ENCODE data around the gene SPOP. TPM values are rescaled to one million over a fixed set of nuclear protein-coding genes. Genes with fewer than 3 reads are reported as not detected.

The SPOP gene
- total and polyA plus RNA-seq, 7 donors, result 31.2 to 64.9 (median 47.3) TPM

DNA sequence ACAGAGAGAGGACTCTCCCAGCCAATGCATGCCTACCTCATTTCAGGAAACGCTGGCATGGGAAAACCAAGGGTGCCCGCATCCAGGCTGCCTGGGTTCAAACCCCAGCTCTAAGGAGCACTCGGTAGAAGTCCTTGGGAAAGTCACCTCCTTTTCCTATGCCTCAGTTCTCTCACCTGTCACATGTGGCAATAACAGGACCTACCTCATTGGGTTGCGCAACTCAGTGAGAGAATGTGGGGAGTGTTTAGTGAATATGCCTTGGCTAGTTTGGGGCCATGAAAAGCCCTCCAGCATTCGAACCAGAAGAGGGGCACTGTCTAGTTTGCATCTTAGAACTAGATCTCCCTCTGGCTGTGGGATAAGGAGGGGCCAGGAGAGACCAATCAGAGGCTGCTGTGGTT lies 111.2 kb downstream of the SPOP start:
- peak overlapping the region; percentile 76 for H3K27ac ChIP-seq
- TF ChIP-seq, protein P1, sequence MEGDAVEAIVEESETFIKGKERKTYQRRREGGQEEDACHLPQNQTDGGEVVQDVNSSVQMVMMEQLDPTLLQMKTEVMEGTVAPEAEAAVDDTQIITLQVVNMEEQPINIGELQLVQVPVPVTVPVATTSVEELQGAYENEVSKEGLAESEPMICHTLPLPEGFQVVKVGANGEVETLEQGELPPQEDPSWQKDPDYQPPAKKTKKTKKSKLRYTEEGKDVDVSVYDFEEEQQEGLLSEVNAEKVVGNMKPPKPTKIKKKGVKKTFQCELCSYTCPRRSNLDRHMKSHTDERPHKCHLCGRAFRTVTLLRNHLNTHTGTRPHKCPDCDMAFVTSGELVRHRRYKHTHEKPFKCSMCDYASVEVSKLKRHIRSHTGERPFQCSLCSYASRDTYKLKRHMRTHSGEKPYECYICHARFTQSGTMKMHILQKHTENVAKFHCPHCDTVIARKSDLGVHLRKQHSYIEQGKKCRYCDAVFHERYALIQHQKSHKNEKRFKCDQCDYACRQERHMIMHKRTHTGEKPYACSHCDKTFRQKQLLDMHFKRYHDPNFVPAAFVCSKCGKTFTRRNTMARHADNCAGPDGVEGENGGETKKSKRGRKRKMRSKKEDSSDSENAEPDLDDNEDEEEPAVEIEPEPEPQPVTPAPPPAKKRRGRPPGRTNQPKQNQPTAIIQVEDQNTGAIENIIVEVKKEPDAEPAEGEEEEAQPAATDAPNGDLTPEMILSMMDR (IDR thresholded peaks at IDR 0.05), result no peak
- H3K36me3 ChIP-seq (ENCODE audit: insufficient read depth in 1 of 2, low read depth in 1 of 2), result no peaks in the 10 kb centered on the region
- no peaks in the 10 kb centered on the region for H3K27me3 ChIP-seq (ENCODE audit: insufficient read depth in 3 of 3, low read length in 2 of 3)
- 59 to 74% (median 68%) methylated on average over 5 of the region's 5 CpGs for WGBS, 3 donors
- ATAC-seq (no peak), DNase-seq (peak in 1 of 2 donors; percentile 19)
- H3K9me3 ChIP-seq, result no peaks in the 10 kb centered on the region
- peaks cover 25% of the 10 kb centered on the region for H3K4me1 ChIP-seq
- intact Hi-C loops (cut with DNase I), result loop anchor here (1.0 to 10.0 kb wide), 5 partner anchors 129 to 431 kb away; partner anchors contain the start of gene DLX3 (in 2 of the 2)
- H3K4me3 ChIP-seq, result peak overlapping the region; percentile 11

DNA sequence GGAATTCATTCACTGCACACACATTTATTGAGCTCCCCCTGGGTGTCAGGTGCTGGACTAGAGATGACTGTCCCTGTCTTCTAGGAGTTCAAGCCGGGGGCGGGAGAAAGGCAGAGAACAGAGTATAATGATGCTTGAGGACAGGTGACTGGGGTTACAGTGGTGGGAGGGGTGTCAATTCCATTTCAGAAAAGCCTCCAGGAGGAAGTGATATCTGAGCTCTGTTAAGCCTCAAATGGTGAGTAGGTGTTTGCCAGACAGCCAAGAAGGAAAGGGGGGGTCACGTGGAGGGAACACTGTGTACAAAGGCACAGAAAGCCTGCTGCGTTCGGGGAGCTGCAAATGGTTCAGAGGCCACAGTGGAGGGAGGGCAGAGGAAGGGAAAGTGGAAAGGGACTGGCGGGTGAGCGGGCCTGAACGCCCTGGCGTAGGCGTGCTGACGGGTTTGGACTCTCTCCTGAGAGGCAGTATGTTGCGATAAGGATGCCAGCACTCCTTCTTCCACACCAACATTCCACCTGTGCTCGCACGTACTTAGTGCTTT lies 111.9 kb downstream of the SPOP start:
- no peaks in the 10 kb centered on the region for H3K36me3 ChIP-seq (ENCODE audit: insufficient read depth in 1 of 2, low read depth in 1 of 2)
- peak overlapping the region; percentile 76 for H3K27ac ChIP-seq
- intact Hi-C loops (cut with DNase I), result loop anchor here (2.0 to 10.0 kb wide), 4 partner anchors 209 to 431 kb away; partner anchors contain the start of gene DLX3 (in 2 of the 2)
- no peaks in the 10 kb centered on the region for H3K9me3 ChIP-seq
- DNase-seq (peak; percentile 72 to 91), ATAC-seq (peak; percentile 62 to 83 (median 80))
- H3K4me1 ChIP-seq, result peaks cover 25% of the 10 kb centered on the region
- peak overlapping the region; percentile 11 for H3K4me3 ChIP-seq
- 4 to 10% (median 4%) methylated on average over 14 of the region's 14 CpGs for WGBS, 3 donors
- TF ChIP-seq, protein P1 (IDR thresholded peaks at IDR 0.05), result no peak
- H3K27me3 ChIP-seq (ENCODE audit: insufficient read depth in 3 of 3, low read length in 2 of 3), result no peaks in the 10 kb centered on the region

DNA sequence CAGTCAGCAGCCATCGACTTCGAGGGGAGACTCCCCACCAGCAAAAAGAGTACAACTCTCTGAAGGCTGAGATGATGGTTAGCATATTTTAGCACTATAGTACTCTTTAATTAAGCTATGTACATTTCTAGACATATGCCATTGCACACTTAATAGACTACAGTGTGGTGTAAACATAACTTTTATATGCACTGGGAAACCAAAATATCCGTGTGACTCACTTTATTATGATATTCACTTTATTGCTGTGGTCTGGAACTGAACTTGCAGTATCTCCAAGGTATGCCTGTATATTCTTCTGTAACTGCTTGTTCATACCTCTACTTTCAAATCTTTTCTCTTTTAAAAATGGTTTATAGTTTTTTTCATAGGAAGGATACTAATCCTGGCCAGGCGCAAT lies 113.3 kb downstream of the SPOP start:
- intact Hi-C loops (cut with DNase I), result loop anchor here (5.0 to 10.0 kb wide), 3 partner anchors 210 to 433 kb away; partner anchors contain the start of gene DLX3 (in 2 of the 2)
- Histone ChIP-seq H3K4me3 (no peak overlapping the region), H3K36me3 (ENCODE audit: insufficient read depth in 1 of 2, low read depth in 1 of 2) (no peaks in the 10 kb centered on the region), H3K4me1 (peaks cover 25% of the 10 kb centered on the region), H3K27me3 (ENCODE audit: insufficient read depth in 3 of 3, low read length in 2 of 3) (no peaks in the 10 kb centered on the region), H3K9me3 (no peaks in the 10 kb centered on the region), H3K27ac (no peak overlapping the region)
- WGBS, 3 donors, result 77 to 85% (median 83%) methylated on average over 4 of the region's 4 CpGs
- DNase-seq, result no peak
- no peak for ATAC-seq
- TF ChIP-seq, protein P1 (IDR thresholded peaks at IDR 0.05), result no peak

DNA sequence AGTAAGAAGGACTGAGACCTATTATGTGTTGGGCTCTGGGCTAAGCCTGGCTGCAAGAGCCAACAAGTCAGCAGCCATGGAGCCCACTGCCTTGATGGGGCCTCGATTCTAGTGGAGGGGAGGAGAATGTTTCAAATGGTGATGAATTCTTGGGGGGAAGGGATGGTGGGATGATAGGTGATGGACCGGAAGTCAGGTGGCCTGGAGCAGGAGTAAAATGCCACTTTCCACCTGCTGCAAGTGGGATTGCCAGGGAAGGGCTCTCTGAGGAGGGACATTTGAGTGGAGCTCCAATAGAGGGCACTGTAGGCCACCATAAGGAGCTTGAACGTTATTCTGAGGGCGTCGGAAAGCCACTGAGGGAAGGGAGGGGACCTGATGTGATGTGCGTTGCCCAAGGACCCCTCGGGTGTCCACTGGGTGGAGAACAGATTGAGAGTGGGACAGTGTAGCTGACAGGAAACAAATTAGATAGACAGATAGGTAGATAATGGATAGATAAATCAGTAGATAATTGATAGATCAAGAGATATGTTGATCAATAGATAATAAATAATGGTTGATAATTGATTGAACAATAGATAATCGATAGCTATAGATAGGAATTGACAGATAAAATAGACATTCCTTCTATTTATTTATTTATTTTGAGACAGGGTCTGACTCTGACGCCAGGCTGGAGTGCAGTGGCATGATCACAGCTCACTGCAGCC lies 120.4 kb downstream of the SPOP start:
- H3K36me3 ChIP-seq (ENCODE audit: insufficient read depth in 1 of 2, low read depth in 1 of 2), result no peaks in the 10 kb centered on the region
- H3K9me3 ChIP-seq, result no peaks in the 10 kb centered on the region
- ATAC-seq (peak; percentile 44 to 73 (median 58)), DNase-seq (peak in 1 of 2 donors; percentile 16)
- H3K27me3 ChIP-seq (ENCODE audit: insufficient read depth in 3 of 3, low read length in 2 of 3), result no peaks in the 10 kb centered on the region
- no peak overlapping the region for H3K4me3 ChIP-seq
- TF ChIP-seq, protein P1 (IDR thresholded peaks at IDR 0.05), result peak; percentile 37
- intact Hi-C loops (cut with DNase I), result loop anchor here (2.0 to 10.0 kb wide), 7 partner anchors 61 to 435 kb away; no protein-coding TSS in a partner anchor
- H3K4me1 ChIP-seq, result no peaks in the 10 kb centered on the region
- WGBS, 3 donors, result 20 to 22% (median 21%) methylated on average over 9 of the region's 9 CpGs
- H3K27ac ChIP-seq, result no peak overlapping the region
